Cardiac fibroblast (primary cell): ENCODE measurements around the gene C16orf78.

ENCODE experiments used
- DNase-seq, 2 donors: peaks; one replicate each; pipeline versions ENCODE4 v3.0.0 to v3.0.0-alpha.2; 2010; ENCODE audit warnings: low read depth in 2 of 2
- H3K4me3 ChIP-seq, 2 donors: replicated peaks in 1 of 2; 1 replicate in 1 of 2; 2 replicates in 1 of 2; pipeline ENCODE4 v1.5.1; 2011; ENCODE audit warnings: low read depth in 2 of 2, low read length in 2 of 2, mild to moderate bottlenecking in 2 of 2, moderate library complexity in 1 of 2
- TF ChIP-seq, protein P1 (sequence below): IDR thresholded peaks from one replicate; pipeline ENCODE4 v1.5.1; 2011; ENCODE audit warnings: low read depth, mild to moderate bottlenecking, low read length, inconsistent platforms

The C16orf78 gene

GRCh38 chr16:49419862-49420261 is 46.3 kb downstream of the C16orf78 start:
- TF ChIP-seq, protein P1, sequence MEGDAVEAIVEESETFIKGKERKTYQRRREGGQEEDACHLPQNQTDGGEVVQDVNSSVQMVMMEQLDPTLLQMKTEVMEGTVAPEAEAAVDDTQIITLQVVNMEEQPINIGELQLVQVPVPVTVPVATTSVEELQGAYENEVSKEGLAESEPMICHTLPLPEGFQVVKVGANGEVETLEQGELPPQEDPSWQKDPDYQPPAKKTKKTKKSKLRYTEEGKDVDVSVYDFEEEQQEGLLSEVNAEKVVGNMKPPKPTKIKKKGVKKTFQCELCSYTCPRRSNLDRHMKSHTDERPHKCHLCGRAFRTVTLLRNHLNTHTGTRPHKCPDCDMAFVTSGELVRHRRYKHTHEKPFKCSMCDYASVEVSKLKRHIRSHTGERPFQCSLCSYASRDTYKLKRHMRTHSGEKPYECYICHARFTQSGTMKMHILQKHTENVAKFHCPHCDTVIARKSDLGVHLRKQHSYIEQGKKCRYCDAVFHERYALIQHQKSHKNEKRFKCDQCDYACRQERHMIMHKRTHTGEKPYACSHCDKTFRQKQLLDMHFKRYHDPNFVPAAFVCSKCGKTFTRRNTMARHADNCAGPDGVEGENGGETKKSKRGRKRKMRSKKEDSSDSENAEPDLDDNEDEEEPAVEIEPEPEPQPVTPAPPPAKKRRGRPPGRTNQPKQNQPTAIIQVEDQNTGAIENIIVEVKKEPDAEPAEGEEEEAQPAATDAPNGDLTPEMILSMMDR = no peak
- H3K4me3 ChIP-seq = no peak overlapping the region
- no peak for DNase-seq

DNA sequence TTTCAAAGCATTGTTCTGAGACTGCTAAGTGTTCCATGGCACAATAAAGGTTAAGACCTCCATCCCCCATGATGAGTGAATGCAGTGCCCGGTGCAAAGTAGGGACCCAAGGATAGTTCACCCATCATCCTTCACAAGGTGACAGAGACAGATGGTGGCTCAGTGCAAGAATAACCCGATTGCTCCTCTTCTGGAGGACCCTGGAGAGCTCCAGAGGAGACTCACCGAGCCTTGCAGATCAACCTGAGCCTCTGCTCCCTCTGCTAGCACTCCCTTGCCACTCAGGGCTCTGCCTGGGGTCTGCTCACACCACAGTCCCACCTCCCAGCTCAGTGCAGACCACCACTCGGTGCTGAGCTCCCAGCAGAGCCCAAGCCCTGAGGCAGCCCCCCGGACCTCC is 49.3 kb downstream of the C16orf78 start:
- TF ChIP-seq, protein P1 = no peak

DNA sequence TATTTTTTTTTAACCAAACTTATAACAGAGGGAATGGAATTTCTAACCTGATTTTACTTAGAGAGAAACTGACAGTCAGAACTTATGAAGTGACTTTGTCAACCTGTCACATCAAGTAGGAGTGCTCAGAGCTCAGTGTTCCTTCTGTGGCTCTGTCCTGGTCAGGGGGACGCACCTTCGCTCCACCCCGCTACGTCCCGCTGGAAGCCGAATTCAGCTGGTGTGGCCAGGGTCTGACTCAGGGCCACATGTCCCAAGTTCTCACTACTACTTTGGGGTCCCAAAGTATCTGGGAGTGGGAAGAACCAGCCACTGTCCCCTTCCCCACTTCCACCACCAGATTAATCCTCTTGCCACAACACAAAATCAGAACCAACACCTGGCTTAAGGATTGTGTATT is 51.4 kb downstream of the C16orf78 start:
- TF ChIP-seq, protein P1 = no peak
- H3K4me3 ChIP-seq = no peak overlapping the region
- DNase-seq = no peak

More for the DNA sequence above, 49.3 kb downstream of the C16orf78 start:
- no peak overlapping the region for H3K4me3 ChIP-seq
- no peak for DNase-seq

GRCh38 chr16:49427771-49428170 is 54.2 kb downstream of the C16orf78 start:
- no peak for DNase-seq
- TF ChIP-seq, protein P1 = no peak
- H3K4me3 ChIP-seq = no peak overlapping the region

DNA sequence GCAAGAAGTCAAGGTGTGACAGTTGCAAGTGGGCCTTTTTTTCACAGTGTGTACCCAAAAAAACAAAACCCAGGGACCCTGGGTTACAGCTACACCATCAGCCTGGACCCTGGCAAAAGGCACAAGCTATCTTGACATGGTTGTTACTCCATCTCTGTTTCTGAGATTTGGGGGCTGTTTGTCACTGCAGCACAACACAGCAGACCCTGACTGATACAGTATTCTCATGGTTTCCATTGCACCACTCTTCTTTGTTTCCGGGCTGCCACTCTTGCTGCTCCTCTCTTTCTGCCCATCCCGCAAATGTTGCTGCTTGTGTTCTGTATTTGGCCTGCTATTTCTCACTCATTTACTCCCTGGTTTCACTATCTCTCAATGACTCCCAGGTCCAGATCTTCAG is 55.2 kb downstream of the C16orf78 start:
- H3K4me3 ChIP-seq = no peak overlapping the region
- TF ChIP-seq, protein P1 = no peak
- no peak for DNase-seq

DNA sequence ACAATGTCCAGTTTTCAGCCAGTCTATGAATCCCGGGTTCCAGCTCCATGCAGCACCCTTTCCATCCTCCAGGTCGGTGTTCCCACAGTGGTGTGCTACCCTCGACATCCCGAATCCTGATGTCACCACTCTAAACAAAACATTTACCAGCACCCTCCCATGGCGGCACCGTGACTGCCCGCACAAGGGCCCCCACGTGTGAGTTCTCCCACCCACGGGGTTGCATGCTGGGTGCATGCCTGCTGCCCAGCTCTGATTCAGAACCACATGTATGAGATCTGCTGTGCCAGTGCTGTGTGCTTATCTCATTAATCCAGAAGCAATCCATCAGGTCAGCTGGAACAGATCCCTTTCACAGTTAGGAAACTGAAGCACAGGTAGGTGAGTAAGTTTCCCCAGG is 57.4 kb downstream of the C16orf78 start:
- no peak for DNase-seq
- H3K4me3 ChIP-seq = no peak overlapping the region
- TF ChIP-seq, protein P1 = no peak

- DNase-seq = no peak
- no peak overlapping the region for H3K4me3 ChIP-seq
- TF ChIP-seq, protein P1 = no peak
These were observed 58.1 kb downstream of the C16orf78 start for GRCh38 chr16:49431591-49432290.
